ENCODE results near the gene LIPT2. TPM values are rescaled to one million over a fixed set of nuclear protein-coding genes. Genes with fewer than 3 reads are reported as not detected.

The LIPT2 gene
- total and polyA plus RNA-seq, 2 donors (not counting 1 experiment from before 2014, with no cell fraction given) = 6.5 to 8.3 TPM

DNA sequence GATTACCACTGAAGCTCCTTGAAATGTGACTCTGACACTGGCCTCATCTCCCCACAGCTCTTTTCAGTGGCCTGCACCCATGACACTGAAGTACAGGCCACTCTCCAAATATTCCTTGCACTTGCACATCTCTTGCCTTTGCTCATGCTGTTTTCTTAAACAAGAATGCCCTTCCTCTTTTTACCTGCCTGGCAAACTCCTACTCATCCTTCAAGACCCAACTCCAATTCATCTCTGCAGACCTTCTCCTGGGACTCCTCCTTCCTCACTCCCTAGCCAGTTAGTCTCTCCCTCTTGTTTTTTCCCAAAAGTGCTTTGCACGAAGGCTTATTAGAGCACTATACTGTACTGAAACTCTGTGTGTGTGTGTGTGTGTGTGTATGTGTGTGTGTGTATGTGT, 28.8 kb downstream of the LIPT2 start:
- Histone ChIP-seq H3K79me2 (ENCODE audit: control insufficient read depth, insufficient read depth, low read length) (no peaks in the 10 kb centered on the region), H4K20me1 (ENCODE audit: control insufficient read depth, insufficient read depth, low read length, poor library complexity, severe bottlenecking) (no peaks in the 10 kb centered on the region), H3K27ac (ENCODE audit: low read length in 2 of 2) (no peak overlapping the region), H2AFZ (ENCODE audit: insufficient read depth, low read depth, low read length, poor library complexity, severe bottlenecking) (no peak overlapping the region), H3K27me3 (replicated peaks in 1 of 4; ENCODE audit: control extremely low read depth in 1 of 4, control insufficient read depth in 3 of 4, insufficient read depth in 4 of 4, low read length in 3 of 4) (peaks cover 0 to 28% (median 17%) of the 10 kb centered on the region in 4 experiments), H3K9me3 (ENCODE audit: control extremely low read depth in 1 of 3, control insufficient read depth in 2 of 3, insufficient read depth in 1 of 3, low read length in 2 of 3) (no peaks in the 10 kb centered on the region), H3K4me2 (replicated peaks; ENCODE audit: low read depth, low read length, poor library complexity, severe bottlenecking) (no peak overlapping the region), H3K4me1 (ENCODE audit: control insufficient read depth in 2 of 2, insufficient read depth in 2 of 2, low read length in 2 of 2) (peaks cover 0 to 4% of the 10 kb centered on the region in 2 donors), H3K9ac (ENCODE audit: low read length) (no peak overlapping the region), H3K36me3 (replicated peaks in 1 of 2; ENCODE audit: control extremely low read depth in 1 of 2, control insufficient read depth in 1 of 2, extremely low read depth in 1 of 2, insufficient read depth in 2 of 2, low read length in 1 of 2) (no peaks in the 10 kb centered on the region), H3K4me3 (ENCODE audit: control extremely low read depth in 1 of 5, extremely low read depth in 1 of 5, insufficient read depth in 1 of 5, low read depth in 2 of 5, low read length in 4 of 5) (no peak overlapping the region)
- ChIA-PET CTCF (interaction anchor here (3.4 to 5.6 kb wide), 2 partner anchors 12 to 15 kb away, joined by 23 to 28 read pairs; no protein-coding TSS in a partner anchor), POLR2A (no interaction called here)
- no peak for TF ChIP-seq CTCF (IDR thresholded peaks at IDR 0.05)
- no peak for TF ChIP-seq EZH2 (IDR thresholded peaks at IDR 0.05; ENCODE audit: borderline replicate concordance, insufficient read depth, low read depth, low read length, poor library complexity, severe bottlenecking)
- no peak overlapping the region for H3K27ac Mint-ChIP-seq
- intact Hi-C loops (cut with micrococcal nuclease) = no loop called here
- no peak for ATAC-seq (ENCODE audit: low read depth)
- H3K4me3 Mint-ChIP-seq = no peak overlapping the region
- no CpG with 5 or more reads among the region's 1 CpG for WGBS (ENCODE audit: insufficient coverage)
- no peaks in the 10 kb centered on the region for H3K9me3 Mint-ChIP-seq (ENCODE audit: insufficient read depth)
- peaks cover 6% of the 10 kb centered on the region for H3K4me1 Mint-ChIP-seq
- H3K27me3 Mint-ChIP-seq = peaks cover 45% of the 10 kb centered on the region
- no peak for DNase-seq

- Histone ChIP-seq H3K27me3 (replicated peaks in 1 of 4; ENCODE audit: control extremely low read depth in 1 of 4, control insufficient read depth in 3 of 4, insufficient read depth in 4 of 4, low read length in 3 of 4) (peaks cover 0 to 27% (median 14%) of the 10 kb centered on the region in 4 experiments), H3K4me1 (ENCODE audit: control insufficient read depth in 2 of 2, insufficient read depth in 2 of 2, low read length in 2 of 2) (peaks cover 0 to 4% of the 10 kb centered on the region in 2 donors), H3K9me3 (ENCODE audit: control extremely low read depth in 1 of 3, control insufficient read depth in 2 of 3, insufficient read depth in 1 of 3, low read length in 2 of 3) (no peaks in the 10 kb centered on the region), H3K4me2 (replicated peaks; ENCODE audit: low read depth, low read length, poor library complexity, severe bottlenecking) (no peak overlapping the region), H3K79me2 (ENCODE audit: control insufficient read depth, insufficient read depth, low read length) (no peaks in the 10 kb centered on the region), H3K4me3 (ENCODE audit: control extremely low read depth in 1 of 5, extremely low read depth in 1 of 5, insufficient read depth in 1 of 5, low read depth in 2 of 5, low read length in 4 of 5) (no peak overlapping the region), H4K20me1 (ENCODE audit: control insufficient read depth, insufficient read depth, low read length, poor library complexity, severe bottlenecking) (no peaks in the 10 kb centered on the region), H2AFZ (ENCODE audit: insufficient read depth, low read depth, low read length, poor library complexity, severe bottlenecking) (no peak overlapping the region), H3K27ac (ENCODE audit: low read length in 2 of 2) (no peak overlapping the region), H3K9ac (ENCODE audit: low read length) (no peak overlapping the region), H3K36me3 (replicated peaks in 1 of 2; ENCODE audit: control extremely low read depth in 1 of 2, control insufficient read depth in 1 of 2, extremely low read depth in 1 of 2, insufficient read depth in 2 of 2, low read length in 1 of 2) (no peaks in the 10 kb centered on the region)
- POLR2A ChIA-PET = no interaction called here
- Mint-ChIP-seq H3K9me3 (ENCODE audit: insufficient read depth) (no peaks in the 10 kb centered on the region), H3K27me3 (peaks cover 39% of the 10 kb centered on the region), H3K27ac (no peak overlapping the region), H3K4me3 (no peak overlapping the region), H3K4me1 (peaks cover 6% of the 10 kb centered on the region)
- intact Hi-C loops (cut with micrococcal nuclease) = no loop called here
- 100% methylated on average over 1 of the region's 1 CpG for WGBS (ENCODE audit: insufficient coverage)
- CTCF ChIA-PET = interaction anchor here (3.4 to 5.6 kb wide), 2 partner anchors 10 to 13 kb away, joined by 23 to 28 read pairs; no protein-coding TSS in a partner anchor
- no peak for ATAC-seq (ENCODE audit: low read depth)
- no peak for DNase-seq
- no peak for TF ChIP-seq EZH2 (IDR thresholded peaks at IDR 0.05; ENCODE audit: borderline replicate concordance, insufficient read depth, low read depth, low read length, poor library complexity, severe bottlenecking)
Observed at GRCh38 chr11:74463216-74463615, 30.3 kb downstream of the LIPT2 start.
